GM10248 (cell line): Measurements from ENCODE around the gene ECPAS.

Experiments
- CTCF ChIA-PET: fragments of 300-600 bp; sonication (Branson Sonifier 250); formaldehyde crosslinking; extraction: SDS; loops from one replicate; lab custom pipeline; 2021; ENCODE audit warnings: antibody characterized with exemption; lab: Yijun Ruan, JAX
- POLR2A ChIA-PET: fragments of 350-650 bp; sonication (Branson Sonifier 250); formaldehyde crosslinking; extraction: SDS; loops from one replicate; lab custom pipeline; 2020; ENCODE audit warnings: antibody characterized with exemption; lab: Yijun Ruan, JAX
- DNase-seq: peaks from one replicate; pipeline ENCODE4 v3.0.0; 2012; ENCODE audit errors: extremely low spot score
- TF ChIP-seq, protein P1 (sequence below): IDR thresholded peaks from 2 replicates; pipeline ENCODE4 v1.5.1; 2012; ENCODE audit warnings: mild to moderate bottlenecking, low read depth; ENCODE audit errors: extremely low read depth, missing control alignments, control extremely low read depth

ECPAS gene

DNA sequence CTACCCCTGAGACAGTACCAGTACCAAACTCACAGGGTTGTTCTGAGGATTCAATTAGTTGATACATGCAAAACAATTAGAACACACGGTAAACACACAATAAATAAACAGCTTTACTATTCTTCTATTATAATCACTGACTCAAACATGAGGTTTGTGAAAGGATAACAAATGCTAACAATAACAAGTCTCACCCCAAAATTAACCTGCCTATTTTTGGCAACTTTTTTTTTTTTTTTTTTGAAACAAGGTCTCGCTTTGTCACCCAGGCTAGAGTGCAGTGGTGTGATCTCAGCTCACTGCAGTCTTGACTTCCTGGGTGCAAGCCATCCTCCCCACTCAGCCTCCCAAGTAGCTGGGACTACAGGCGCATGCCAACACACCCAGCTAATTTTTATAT, 6.5 kb downstream of the ECPAS start:
- TF ChIP-seq, protein P1, sequence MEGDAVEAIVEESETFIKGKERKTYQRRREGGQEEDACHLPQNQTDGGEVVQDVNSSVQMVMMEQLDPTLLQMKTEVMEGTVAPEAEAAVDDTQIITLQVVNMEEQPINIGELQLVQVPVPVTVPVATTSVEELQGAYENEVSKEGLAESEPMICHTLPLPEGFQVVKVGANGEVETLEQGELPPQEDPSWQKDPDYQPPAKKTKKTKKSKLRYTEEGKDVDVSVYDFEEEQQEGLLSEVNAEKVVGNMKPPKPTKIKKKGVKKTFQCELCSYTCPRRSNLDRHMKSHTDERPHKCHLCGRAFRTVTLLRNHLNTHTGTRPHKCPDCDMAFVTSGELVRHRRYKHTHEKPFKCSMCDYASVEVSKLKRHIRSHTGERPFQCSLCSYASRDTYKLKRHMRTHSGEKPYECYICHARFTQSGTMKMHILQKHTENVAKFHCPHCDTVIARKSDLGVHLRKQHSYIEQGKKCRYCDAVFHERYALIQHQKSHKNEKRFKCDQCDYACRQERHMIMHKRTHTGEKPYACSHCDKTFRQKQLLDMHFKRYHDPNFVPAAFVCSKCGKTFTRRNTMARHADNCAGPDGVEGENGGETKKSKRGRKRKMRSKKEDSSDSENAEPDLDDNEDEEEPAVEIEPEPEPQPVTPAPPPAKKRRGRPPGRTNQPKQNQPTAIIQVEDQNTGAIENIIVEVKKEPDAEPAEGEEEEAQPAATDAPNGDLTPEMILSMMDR = no peak
- ChIA-PET POLR2A (interaction anchor here (1.1 kb wide), 1 partner anchor 9 kb away, joined by 3 read pairs; no protein-coding TSS in a partner anchor), CTCF (interaction anchor here (0.8 kb wide), 1 partner anchor 19 kb away, joined by 3 read pairs; no protein-coding TSS in a partner anchor)
- no peak for DNase-seq

- no peak for DNase-seq
- POLR2A ChIA-PET = no interaction called here
- CTCF ChIA-PET = interaction anchor here (0.7 to 1.4 kb wide), 3 partner anchors 12 to 25 kb away, joined by 3 to 4 read pairs (median 3); no protein-coding TSS in a partner anchor
- TF ChIP-seq, protein P1 = no peak
Measured at GRCh38 chr9:111475195-111475594, 9.0 kb downstream of the ECPAS start.

DNA sequence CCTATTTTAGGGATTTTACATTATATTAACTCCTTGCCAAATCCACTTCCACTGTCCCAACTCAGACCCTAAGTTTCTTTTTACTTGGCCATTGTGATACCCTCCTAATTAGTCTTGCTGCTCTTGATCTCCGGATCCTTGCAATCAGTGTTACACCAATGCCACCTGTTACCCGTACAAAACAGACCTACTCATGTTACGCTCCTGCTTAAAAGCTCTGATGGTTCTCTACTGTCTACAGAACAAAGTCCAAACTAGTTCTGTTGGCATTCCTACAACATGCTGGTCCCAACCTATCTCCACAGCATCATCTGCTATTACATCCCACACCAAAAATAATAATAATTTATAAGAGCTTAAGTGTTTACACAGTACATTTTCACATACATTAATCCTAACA, 9.8 kb downstream of the ECPAS start:
- ChIA-PET POLR2A (no interaction called here), CTCF (interaction anchor here (0.7 to 1.4 kb wide), 3 partner anchors 11 to 24 kb away, joined by 3 to 4 read pairs (median 3); no protein-coding TSS in a partner anchor)
- TF ChIP-seq, protein P1 = no peak
- DNase-seq = no peak

GRCh38 chr9:111467778-111468367, 16.3 kb downstream of the ECPAS start:
- POLR2A ChIA-PET = interaction anchor here (0.8 kb wide), 1 partner anchor 12 kb away, joined by 5 read pairs; no protein-coding TSS in a partner anchor
- CTCF ChIA-PET = no interaction called here
- TF ChIP-seq, protein P1 = no peak
- no peak for DNase-seq

DNA sequence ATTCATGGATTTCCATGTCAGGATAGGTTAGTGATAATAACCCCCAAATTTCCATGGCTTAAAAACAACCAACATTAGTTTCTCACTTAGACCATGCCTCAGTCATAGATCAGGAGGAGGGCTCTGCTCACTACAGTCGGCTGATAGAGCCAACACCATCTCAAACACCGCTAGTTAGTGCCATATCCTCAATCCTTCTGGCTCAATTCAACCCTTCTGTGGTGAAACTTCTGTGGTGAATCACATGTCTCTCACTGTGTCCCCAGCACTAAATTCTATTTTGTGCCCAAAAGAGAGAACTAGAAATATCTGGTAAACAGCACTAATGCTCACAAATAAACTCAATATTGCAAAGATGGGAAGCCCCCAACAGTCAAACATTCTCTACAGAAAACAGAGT, 21.1 kb downstream of the ECPAS start:
- ChIA-PET CTCF (interaction anchor here (1.9 kb wide), 1 partner anchor 12 kb away, joined by 4 read pairs; no protein-coding TSS in a partner anchor), POLR2A (no interaction called here)
- DNase-seq = no peak
- TF ChIP-seq, protein P1 = no peak

DNA sequence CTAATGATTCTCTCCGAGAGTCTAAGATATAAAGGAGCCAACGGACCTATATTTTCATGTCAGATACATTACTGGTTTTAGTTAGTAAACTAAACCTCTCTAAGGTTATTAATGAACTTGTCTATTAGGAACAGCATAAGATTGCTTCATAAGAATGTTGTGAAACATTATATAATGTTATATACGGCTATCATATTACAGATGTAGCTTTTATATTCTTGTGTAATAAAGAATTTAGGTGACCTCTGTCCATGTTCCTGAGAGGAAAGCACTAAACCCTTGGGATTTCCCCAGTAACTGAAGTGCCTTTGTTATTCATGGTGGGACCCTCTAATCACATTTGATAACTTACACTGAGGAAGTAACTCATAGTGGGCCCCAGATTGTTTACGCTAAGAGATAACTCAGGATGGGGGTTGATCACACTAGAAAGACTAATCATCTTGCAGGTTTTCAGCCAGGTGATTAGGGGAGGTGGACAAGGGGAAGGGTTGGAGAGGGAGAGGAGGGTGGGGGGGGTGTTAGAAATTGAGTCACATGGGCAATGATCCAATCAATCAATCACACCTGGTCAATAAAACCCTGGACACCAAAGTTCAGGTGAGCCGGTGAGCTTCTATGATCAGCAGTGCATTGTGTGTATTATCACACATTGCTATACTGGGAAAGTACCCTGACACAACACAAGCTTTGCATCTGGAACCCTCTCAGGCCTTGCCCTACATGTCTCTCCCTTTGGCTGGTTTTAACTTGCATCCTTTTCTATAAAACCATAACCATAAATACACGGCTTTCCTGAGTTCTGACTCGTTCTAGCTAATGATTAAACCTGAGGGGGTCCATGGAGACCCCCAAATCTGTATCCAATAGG, 25.8 kb downstream of the ECPAS start:
- POLR2A ChIA-PET = no interaction called here
- TF ChIP-seq, protein P1 = no peak
- CTCF ChIA-PET = interaction anchor here (0.7 to 1.4 kb wide), 3 partner anchors 10 to 19 kb away, joined by 3 to 4 read pairs (median 3); no protein-coding TSS in a partner anchor
- DNase-seq = no peak
